Amniotic stem cell (primary cell): ENCODE data around the gene SLC6A17.

Experiments
- DNase-seq: peaks from one replicate; lab custom pipeline; 2025; lab: John Stamatoyannopoulos, UW

Gene SLC6A17

GRCh38 chr1:110223127-110223526, 72.8 kb downstream of the SLC6A17 start:
- DNase-seq: no peak

- no peak for DNase-seq
Measured at GRCh38 chr1:110223581-110223980, 73.3 kb downstream of the SLC6A17 start.

GRCh38 chr1:110224240-110224995, 74.1 kb downstream of the SLC6A17 start:
- no peak for DNase-seq

- DNase-seq: no peak
Measured at GRCh38 chr1:110225212-110225611, 74.9 kb downstream of the SLC6A17 start.

GRCh38 chr1:110225756-110226404, 75.6 kb downstream of the SLC6A17 start:
- no peak for DNase-seq

GRCh38 chr1:110227774-110228173, 77.5 kb downstream of the SLC6A17 start:
- no peak for DNase-seq

GRCh38 chr1:110228381-110228780, 78.1 kb downstream of the SLC6A17 start:
- DNase-seq: no peak

GRCh38 chr1:110228869-110229268, 78.6 kb downstream of the SLC6A17 start:
- no peak for DNase-seq

GRCh38 chr1:110229348-110230001, 79.2 kb downstream of the SLC6A17 start:
- DNase-seq: no peak

- no peak for DNase-seq
Measured at GRCh38 chr1:110230381-110231199, 80.3 kb downstream of the SLC6A17 start.

- no peak for DNase-seq
Measured at GRCh38 chr1:110233861-110234260, 83.6 kb downstream of the SLC6A17 start.

GRCh38 chr1:110234691-110235090, 84.4 kb downstream of the SLC6A17 start:
- no peak for DNase-seq

- no peak for DNase-seq
Measured at GRCh38 chr1:110235181-110235833, 85.0 kb downstream of the SLC6A17 start.

- peak; percentile 44 for DNase-seq
Measured at GRCh38 chr1:110235834-110236682, 85.8 kb downstream of the SLC6A17 start.

- DNase-seq: no peak
Measured at GRCh38 chr1:110237386-110238152, 87.3 kb downstream of the SLC6A17 start.

- DNase-seq: no peak
Measured at GRCh38 chr1:110239441-110240430, 89.4 kb downstream of the SLC6A17 start.

- DNase-seq: no peak
Measured at GRCh38 chr1:110240476-110241210, 90.3 kb downstream of the SLC6A17 start.

- no peak for DNase-seq
Measured at GRCh38 chr1:110241516-110241915, 91.2 kb downstream of the SLC6A17 start.
